K562 (cell line): ENCODE results near the gene EHD2. TPM values are rescaled to one million over a fixed set of nuclear protein-coding genes. Genes with fewer than 3 reads are reported as not detected.
A peak's percentile ranks its signal among the peaks of the same experiment; 100 is the strongest.

Source experiments
- ATF6 ChIP-seq: sonication (generic); formaldehyde crosslinking; IDR thresholded peaks from 2 replicates; pipeline ENCODE4 v1.4.0; 2020; ENCODE audit warnings: mild to moderate bottlenecking, missing genetic modification reagents
- CBX3 ChIP-seq, 2 experiments: IDR thresholded peaks; 1 replicate in 1 of 2; 2 replicates in 1 of 2; pipeline ENCODE4 v1.6.1; 2012; ENCODE audit warnings: inconsistent platforms in 2 of 2, low read length in 2 of 2, borderline replicate concordance in 1 of 2, control low read depth in 1 of 2
- CHCHD3 ChIP-seq: fragments of 250-450 bp; sonication (Bioruptor Pico); IDR thresholded peaks from 2 replicates; pipeline ENCODE4 v2.1.2; 2022; ENCODE audit warnings: mild to moderate bottlenecking
- DLX4 ChIP-seq: fragments of 250-450 bp; sonication (Bioruptor Pico); IDR thresholded peaks from 2 replicates; pipeline ENCODE4 v1.6.1; 2021; ENCODE audit warnings: mild to moderate bottlenecking
- ETS2 ChIP-seq: IDR thresholded peaks from 2 replicates; pipeline ENCODE4 v1.6.1; 2016; ENCODE audit warnings: borderline replicate concordance, missing genetic modification characterization, mild to moderate bottlenecking, moderate library complexity, missing compliant biosample characterization; ENCODE audit not compliant: poor library complexity, severe bottlenecking
- HDGF ChIP-seq: fragments of 450-650 bp; IDR thresholded peaks from 2 replicates; pipeline ENCODE4 v1.6.1; 2016
- HMBOX1 ChIP-seq: sonication (generic); IDR thresholded peaks from 2 replicates; pipeline ENCODE4 v1.6.1; 2016
- HMG20B ChIP-seq: fragments of 250-450 bp; sonication (Bioruptor Pico); IDR thresholded peaks from 2 replicates; pipeline ENCODE4 v1.5.0; 2021; ENCODE audit warnings: mild to moderate bottlenecking
- KLF16 ChIP-seq: IDR thresholded peaks from 2 replicates; pipeline ENCODE4 v1.6.1; 2016; ENCODE audit warnings: antibody characterized with exemption
- PKNOX1 ChIP-seq: fragments of 450-650 bp; IDR thresholded peaks from 2 replicates; pipeline ENCODE4 v1.6.1; 2016
- PRDM10 ChIP-seq: fragments of 450-650 bp; IDR thresholded peaks from 2 replicates; pipeline ENCODE4 v1.6.1; 2018; ENCODE audit not compliant: partially characterized antibody
- PYGO2 ChIP-seq: fragments of 450-650 bp; IDR thresholded peaks from 2 replicates; pipeline ENCODE4 v1.6.1; 2016; ENCODE audit warnings: mild to moderate bottlenecking, missing genetic modification characterization, moderate library complexity, missing compliant biosample characterization
- SMAD1 ChIP-seq: fragments of 150-350 bp; IDR thresholded peaks from 2 replicates; pipeline ENCODE4 v1.6.1; 2014; ENCODE audit warnings: low read length, low read depth; ENCODE audit not compliant: partially characterized antibody
- TSC22D4 ChIP-seq: fragments of 450-650 bp; IDR thresholded peaks from 2 replicates; pipeline ENCODE4 v1.6.1; 2016; ENCODE audit warnings: missing genetic modification characterization, missing biosample characterization, control low read depth
- ZKSCAN1 ChIP-seq: fragments of 150-350 bp; IDR thresholded peaks from 2 replicates; pipeline ENCODE4 v1.6.1; 2016; ENCODE audit warnings: low read depth, low read length
- ZNF12 ChIP-seq: sonication (generic); formaldehyde crosslinking; IDR thresholded peaks from 2 replicates; pipeline ENCODE4 v1.4.0; 2020; ENCODE audit warnings: mild to moderate bottlenecking, missing genetic modification reagents
- ZNF124 ChIP-seq: sonication (generic); formaldehyde crosslinking; IDR thresholded peaks from 2 replicates; pipeline ENCODE4 v1.8.1; 2022; ENCODE audit warnings: missing genetic modification reagents
- ZNF146 ChIP-seq: IDR thresholded peaks from one replicate; pipeline ENCODE4 v1.6.1; 2018; ENCODE audit warnings: missing compliant biosample characterization; ENCODE audit not compliant: unreplicated experiment
- ZNF197 ChIP-seq: fragments of 200-800 bp; sonication (Bioruptor generic); IDR thresholded peaks from 2 replicates; pipeline ENCODE4 v1.6.1; 2016; ENCODE audit warnings: low read depth, missing genetic modification characterization, missing compliant biosample characterization
- ZNF436 ChIP-seq: fragments of 250-450, 450-650 bp; sonication (Bioruptor Pico); formaldehyde crosslinking; IDR thresholded peaks from 2 replicates; pipeline ENCODE4 v1.7.0; 2020; ENCODE audit warnings: mild to moderate bottlenecking
- ZSCAN29 ChIP-seq: fragments of 450-650 bp; IDR thresholded peaks from 2 replicates; pipeline ENCODE4 v1.6.1; 2017
- polyA plus RNA-seq, 8 experiments: library from polyadenylated mRNA; depleted of rRNA in 4 of 8; stranded (reverse) in 5 of 8; unstranded in 3 of 8; fragments of >200 nt; fragmentation: Nextera tagmentation in 2 of 8; fragmentation: Illumina TruSeq in 1 of 8; extraction: Ambion mirVana in 2 of 8; extraction: Trizol in 1 of 8; gene quantifications; 2 replicates each; pipeline versions ENCODE4 v1.2.1 to v1.2.3, GENCODE V29; 2011 to 2014; ENCODE audit warnings: inconsistent platforms in 1 of 8, missing spikeins in 1 of 8
- total RNA-seq, 7 experiments: library from RNA; depleted of rRNA in 6 of 7; stranded (reverse); fragments of >200 nt in 6 of 7; fragmentation: Illumina TruSeq in 2 of 7; extraction: Trizol in 2 of 7; gene quantifications; 2 replicates each; pipeline versions ENCODE4 v1.2.1 to v1.2.3, GENCODE V29; 2011 to 2021; ENCODE audit warnings: low replicate concordance in 1 of 7

Gene EHD2
- total and polyA plus RNA-seq, 9 of the 15 experiments (the other 6 are each of a cell fraction or from before 2014, with no cell fraction given): 1.7 to 32.2 (median 3.0) TPM

- no peak for TF ChIP-seq DLX4 (CRISPR knock-in tag)
- no peak for TF ChIP-seq SMAD1
- no peak for TF ChIP-seq CHCHD3 (CRISPR knock-in tag)
- no peak for TF ChIP-seq ETS2 (tag)
- no peak for TF ChIP-seq ZNF146 (CRISPR knock-in tag)
- TF ChIP-seq HMG20B (CRISPR knock-in tag): no peak
- TF ChIP-seq PYGO2: no peak
- no peak for TF ChIP-seq ZNF124 (CRISPR knock-in tag)
- TF ChIP-seq ZKSCAN1: 0 out of 2 replicates have a peak, but pooled peaks have one; percentile 25
- TF ChIP-seq ATF6 (CRISPR knock-in tag): no peak
- TF ChIP-seq TSC22D4 (tag): no peak
- no peak for TF ChIP-seq ZSCAN29
- TF ChIP-seq KLF16: no peak
- no peak for TF ChIP-seq HDGF
- TF ChIP-seq ZNF12: no peak
- no peak for TF ChIP-seq ZNF197 (CRISPR knock-in tag)
- no peak for TF ChIP-seq PRDM10
- no peak for TF ChIP-seq HMBOX1
- TF ChIP-seq CBX3 (IDR thresholded peaks at IDR 0.05; ENCODE audit: borderline replicate concordance in 1 of 2, low read length in 2 of 2): no peak
- no peak for TF ChIP-seq ZNF436 (CRISPR knock-in tag)
- TF ChIP-seq PKNOX1: peak; percentile 16; the same call in 1 of the 2 replicates
Observed at GRCh38 chr19:47663911-47664771, 49.1 kb upstream of the EHD2 start (continued).
